SJSA1 (cell line): ENCODE measurements around the gene FRMD4A. TPM values are rescaled to one million over a fixed set of nuclear protein-coding genes. Genes with fewer than 3 reads are reported as not detected.
A peak's percentile ranks its signal among the peaks of the same experiment; 100 is the strongest.

Source experiments
- DNase-seq, 2 experiments: peaks; one replicate each; pipeline ENCODE4 v3.0.0-alpha.2; 2015 to 2020; ENCODE audit warnings: low spot score in 2 of 2, low read depth in 1 of 2
- H3K27ac ChIP-seq: fragments of 250-450 bp; sonication (Bioruptor Pico); 2 replicates; pipeline ENCODE4 v1.5.1; 2020; ENCODE audit warnings: mild to moderate bottlenecking, moderate library complexity
- H3K27me3 ChIP-seq: fragments of 250-450 bp; sonication (Bioruptor Pico); replicated peaks from 2 replicates; pipeline ENCODE4 v1.5.1; 2020; ENCODE audit warnings: mild to moderate bottlenecking, moderate library complexity
- H3K36me3 ChIP-seq: fragments of 250-450 bp; sonication (Bioruptor Pico); 2 replicates; pipeline ENCODE4 v1.5.1; 2020; ENCODE audit warnings: mild to moderate bottlenecking
- H3K4me1 ChIP-seq: fragments of 250-450 bp; sonication (Bioruptor Pico); replicated peaks from 2 replicates; pipeline ENCODE4 v1.6.1; 2021; ENCODE audit warnings: mild to moderate bottlenecking
- H3K4me3 ChIP-seq: fragments of 250-450 bp; sonication (Bioruptor Pico); 2 replicates; pipeline ENCODE4 v1.5.1; 2020; ENCODE audit warnings: mild to moderate bottlenecking
- H3K9me3 ChIP-seq: fragments of 250-450 bp; sonication (Bioruptor Pico); replicated peaks from 2 replicates; pipeline ENCODE4 v1.5.1; 2020; ENCODE audit warnings: mild to moderate bottlenecking
- total RNA-seq: library from RNA; depleted of rRNA; stranded (reverse); fragments of >200 nt; shearing (Covaris generic); gene quantifications from 2 replicates; pipeline ENCODE4 v1.2.3, GENCODE V29; 2014

The FRMD4A gene
- total RNA-seq, 1 experiment from 2014 or later = 6.2 TPM

- no peaks in the 10 kb centered on the region for H3K27me3 ChIP-seq
- peaks cover 18% of the 10 kb centered on the region for H3K4me1 ChIP-seq
- DNase-seq = no peak
- H3K27ac ChIP-seq = no peak overlapping the region
- H3K9me3 ChIP-seq = no peaks in the 10 kb centered on the region
- H3K4me3 ChIP-seq = no peak overlapping the region
- H3K36me3 ChIP-seq = no peaks in the 10 kb centered on the region
These were observed 510.4 kb downstream of the FRMD4A start for GRCh38 chr10:13820119-13820963.

GRCh38 chr10:13816195-13816925 lies 514.4 kb downstream of the FRMD4A start:
- peaks cover 22% of the 10 kb centered on the region for H3K4me1 ChIP-seq

GRCh38 chr10:13815756-13816155 lies 515.0 kb downstream of the FRMD4A start:
- Histone ChIP-seq H3K9me3 (no peaks in the 10 kb centered on the region), H3K27me3 (no peaks in the 10 kb centered on the region), H3K4me1 (peaks cover 22% of the 10 kb centered on the region), H3K27ac (peak overlapping the region; percentile 51), H3K4me3 (no peak overlapping the region), H3K36me3 (no peaks in the 10 kb centered on the region)
- peak in 1 of 2 experiments; percentile 69 for DNase-seq

More at GRCh38 chr10:13816195-13816925, 514.4 kb downstream of the FRMD4A start:
- peak; percentile 75 to 79 for DNase-seq
- Histone ChIP-seq H3K27me3 (no peaks in the 10 kb centered on the region), H3K4me3 (no peak overlapping the region), H3K36me3 (no peaks in the 10 kb centered on the region), H3K27ac (peak overlapping the region; percentile 51), H3K9me3 (no peaks in the 10 kb centered on the region)

- DNase-seq = no peak
- Histone ChIP-seq H3K4me1 (peaks cover 22% of the 10 kb centered on the region), H3K27me3 (no peaks in the 10 kb centered on the region), H3K36me3 (no peaks in the 10 kb centered on the region), H3K4me3 (no peak overlapping the region), H3K27ac (no peak overlapping the region), H3K9me3 (no peaks in the 10 kb centered on the region)
These were observed 517.2 kb downstream of the FRMD4A start for GRCh38 chr10:13813550-13813949.

- no peaks in the 10 kb centered on the region for H3K36me3 ChIP-seq
- H3K27ac ChIP-seq = no peak overlapping the region
- no peak overlapping the region for H3K4me3 ChIP-seq
- no peak for DNase-seq
- no peaks in the 10 kb centered on the region for H3K27me3 ChIP-seq
- H3K9me3 ChIP-seq = no peaks in the 10 kb centered on the region
- peaks cover 22% of the 10 kb centered on the region for H3K4me1 ChIP-seq
These were observed 517.9 kb downstream of the FRMD4A start for GRCh38 chr10:13812804-13813203.

- no peaks in the 10 kb centered on the region for H3K9me3 ChIP-seq
- no peak overlapping the region for H3K4me3 ChIP-seq
- no peak for DNase-seq
- no peaks in the 10 kb centered on the region for H3K27me3 ChIP-seq
- peaks cover 6% of the 10 kb centered on the region for H3K4me1 ChIP-seq
- no peaks in the 10 kb centered on the region for H3K36me3 ChIP-seq
- H3K27ac ChIP-seq = no peak overlapping the region
These were observed 520.2 kb downstream of the FRMD4A start for GRCh38 chr10:13810568-13810967.

GRCh38 chr10:13809427-13809826 lies 521.3 kb downstream of the FRMD4A start:
- H3K36me3 ChIP-seq = no peaks in the 10 kb centered on the region
- H3K27me3 ChIP-seq = no peaks in the 10 kb centered on the region
- H3K9me3 ChIP-seq = no peaks in the 10 kb centered on the region
- no peak for DNase-seq
- H3K27ac ChIP-seq = no peak overlapping the region
- no peaks in the 10 kb centered on the region for H3K4me1 ChIP-seq
- H3K4me3 ChIP-seq = no peak overlapping the region

GRCh38 chr10:13808556-13809391 lies 522.0 kb downstream of the FRMD4A start:
- Histone ChIP-seq H3K9me3 (no peaks in the 10 kb centered on the region), H3K27me3 (no peaks in the 10 kb centered on the region), H3K4me1 (peaks cover 2% of the 10 kb centered on the region), H3K27ac (no peak overlapping the region), H3K4me3 (no peak overlapping the region), H3K36me3 (no peaks in the 10 kb centered on the region)
- DNase-seq = no peak

- H3K27me3 ChIP-seq = 0 out of 2 replicates have a peak, but pooled peaks cover 3% of the 10 kb centered on the region
- H3K27ac ChIP-seq = no peak overlapping the region
- H3K4me1 ChIP-seq = peaks cover 9% of the 10 kb centered on the region
- no peak overlapping the region for H3K4me3 ChIP-seq
- H3K36me3 ChIP-seq = no peaks in the 10 kb centered on the region
- DNase-seq = no peak
- no peaks in the 10 kb centered on the region for H3K9me3 ChIP-seq
These were observed 524.3 kb downstream of the FRMD4A start for GRCh38 chr10:13806419-13806818.

- H3K27ac ChIP-seq = no peak overlapping the region
- no peaks in the 10 kb centered on the region for H3K9me3 ChIP-seq
- H3K27me3 ChIP-seq = 0 out of 2 replicates have a peak, but pooled peaks cover 3% of the 10 kb centered on the region
- H3K4me1 ChIP-seq = peaks cover 9% of the 10 kb centered on the region
- peak; percentile 77 to 79 for DNase-seq
- no peak overlapping the region for H3K4me3 ChIP-seq
- no peaks in the 10 kb centered on the region for H3K36me3 ChIP-seq
These were observed 526.9 kb downstream of the FRMD4A start for GRCh38 chr10:13803566-13804554.

GRCh38 chr10:13801907-13802288 lies 528.8 kb downstream of the FRMD4A start:
- Histone ChIP-seq H3K27me3 (0 out of 2 replicates have a peak, but pooled peaks cover 3% of the 10 kb centered on the region), H3K27ac (no peak overlapping the region), H3K9me3 (no peaks in the 10 kb centered on the region), H3K36me3 (no peaks in the 10 kb centered on the region), H3K4me3 (no peak overlapping the region), H3K4me1 (peaks cover 9% of the 10 kb centered on the region)
- DNase-seq = no peak

GRCh38 chr10:13801156-13801906 lies 529.4 kb downstream of the FRMD4A start:
- H3K9me3 ChIP-seq = no peaks in the 10 kb centered on the region
- no peaks in the 10 kb centered on the region for H3K36me3 ChIP-seq
- H3K4me1 ChIP-seq = peaks cover 9% of the 10 kb centered on the region
- DNase-seq = no peak
- 0 out of 2 replicates have a peak, but pooled peaks cover 3% of the 10 kb centered on the region for H3K27me3 ChIP-seq
- H3K4me3 ChIP-seq = no peak overlapping the region
- H3K27ac ChIP-seq = no peak overlapping the region
